Thoracic aorta (tissue), 2 donors: ENCODE measurements around the gene NUP35. TPM values are rescaled to one million over a fixed set of nuclear protein-coding genes. Genes with fewer than 3 reads are reported as not detected.

Experiments used
- ATAC-seq: fragments of 150-250 bp; one replicate; pipeline ENCODE4 v1.8.0; 2017; ENCODE audit warnings: low read depth; ENCODE audit not compliant: insufficient number of reproducible peaks, low FRiP score
- DNase-seq: peaks from one replicate; pipeline ENCODE4 v3.0.0-alpha.2; 2020; ENCODE audit warnings: low spot score
- H3K27ac ChIP-seq, 2 donors: fragments of 200-600 bp; sonication (generic); 1 replicate in 1 of 2; 2 replicates in 1 of 2; pipeline ENCODE4 v1.5.1; 2016; ENCODE audit warnings: mild to moderate bottlenecking in 2 of 2, moderate library complexity in 2 of 2
- H3K27me3 ChIP-seq: fragments of 200-600 bp; sonication (generic); replicated peaks from 2 replicates; pipeline ENCODE4 v1.6.0; 2016; ENCODE audit warnings: mild to moderate bottlenecking; ENCODE audit not compliant: insufficient read depth
- H3K36me3 ChIP-seq: fragments of 200-600 bp; sonication (generic); one replicate; pipeline ENCODE4 v1.5.1; 2016
- H3K4me1 ChIP-seq, 2 donors: fragments of 200-600 bp; sonication (generic); 1 replicate in 1 of 2; 2 replicates in 1 of 2; pipeline versions ENCODE4 v1.5.1 to v1.6.0; 2016; ENCODE audit warnings: low read depth in 2 of 2, mild to moderate bottlenecking in 1 of 2; ENCODE audit not compliant: control insufficient read depth in 1 of 2
- H3K4me3 ChIP-seq: fragments of 200-600 bp; sonication (generic); 2 replicates; pipeline ENCODE4 v1.5.1; 2016; ENCODE audit warnings: mild to moderate bottlenecking
- H3K9me3 ChIP-seq: fragments of 200-600 bp; sonication (generic); 2 replicates; pipeline ENCODE4 v1.5.1; 2016
- CTCF ChIP-seq: fragments of 200-600 bp; sonication (generic); IDR thresholded peaks from one replicate; pipeline ENCODE4 v1.5.1; 2019; ENCODE audit warnings: antibody characterized with exemption
- total RNA-seq, 2 donors: library from RNA; depleted of rRNA; stranded (reverse); fragments of >200 nt; gene quantifications; one replicate each; pipeline versions ENCODE4 v1.1.0 to v1.2.3, GENCODE V29; 2016

The NUP35 gene
- total RNA-seq, result 10 to 100 TPM; 15.5 to 29.6 TPM

GRCh38 chr2:183124222-183124956 lies at the start of gene NUP35:
TSS of gene NUP35 (plus strand) at chr2:183124443. CDS start at chr2:183124458, 15 bp downstream.
- no peaks in the 10 kb centered on the region for H3K36me3 ChIP-seq
- peak; percentile 94 for ATAC-seq
- H3K9me3 ChIP-seq, result no peaks in the 10 kb centered on the region
- H3K27ac ChIP-seq, result peak within 1 kb of the TSS; percentile 69 to 75
- H3K4me3 ChIP-seq, result peak within 1 kb of the TSS; percentile 88
- no peak for TF ChIP-seq CTCF
- no peaks in the 10 kb centered on the region for H3K27me3 ChIP-seq
- peaks cover 9 to 15% of the 10 kb centered on the region in 2 donors for H3K4me1 ChIP-seq
- DNase-seq, result peak; percentile 47

- DNase-seq (no peak), ATAC-seq (no peak)
- peak overlapping the region; percentile 88 for H3K27ac ChIP-seq
- H3K36me3 ChIP-seq, result no peaks in the 10 kb centered on the region
- no peak for TF ChIP-seq CTCF
- H3K4me3 ChIP-seq, result peak overlapping the region; percentile 83
- peaks cover 3 to 23% of the 10 kb centered on the region in 2 donors for H3K4me1 ChIP-seq
- H3K27me3 ChIP-seq, result no peaks in the 10 kb centered on the region
- H3K9me3 ChIP-seq, result no peaks in the 10 kb centered on the region
These were observed 46.1 kb upstream of the NUP35 start for GRCh38 chr2:183078163-183078463.

- TF ChIP-seq CTCF, result no peak
- ATAC-seq, result peak; percentile 99
- Histone ChIP-seq H3K4me3 (peak within 1 kb of the TSS; percentile 83), H3K27ac (peak within 1 kb of the TSS; percentile 88), H3K27me3 (no peaks in the 10 kb centered on the region), H3K4me1 (peaks cover 3 to 23% of the 10 kb centered on the region in 2 donors), H3K9me3 (no peaks in the 10 kb centered on the region), H3K36me3 (no peaks in the 10 kb centered on the region)
- peak; percentile 68 for DNase-seq
These were observed 45.6 kb upstream of the NUP35 start, which contains the start of gene DUSP19 for GRCh38 chr2:183078464-183079138. TSS of gene DUSP19 (plus strand) at chr2:183078747. CDS start at chr2:183078934, 187 bp downstream.

GRCh38 chr2:183079139-183079775 lies 45.0 kb upstream of the NUP35 start:
- ATAC-seq, result peak; percentile 64

More at GRCh38 chr2:183079139-183079775, 45.0 kb upstream of the NUP35 start:
- Histone ChIP-seq H3K27me3 (no peaks in the 10 kb centered on the region), H3K9me3 (no peaks in the 10 kb centered on the region), H3K36me3 (no peaks in the 10 kb centered on the region), H3K4me1 (peaks cover 3 to 23% of the 10 kb centered on the region in 2 donors), H3K27ac (peak overlapping the region; percentile 88), H3K4me3 (peak overlapping the region; percentile 83)
- DNase-seq, result no peak
- peak; percentile 19 for TF ChIP-seq CTCF
